Endometrial microvascular endothelial cells (primary cell): ENCODE measurements around the gene LILRB2. TPM values are rescaled to one million over a fixed set of nuclear protein-coding genes. Genes with fewer than 3 reads are reported as not detected.

ENCODE experiments used
- total RNA-seq: library from RNA; depleted of rRNA; stranded (reverse); fragments of >200 nt; gene quantifications from one replicate; pipeline ENCODE4 v1.2.3, GENCODE V29; 2015; ENCODE audit errors: inconsistent ontology term

The LILRB2 gene
- total RNA-seq, 1 donor from 2014 or later: not detected

Other genes starting within 250 kb of the LILRB2 start
- not detected for gene VSTM1, start 217.2 kb downstream of the LILRB2 start, total RNA-seq
- not detected for gene TARM1, start 199.7 kb downstream of the LILRB2 start, total RNA-seq
- not detected for gene OSCAR, start 180.3 kb downstream of the LILRB2 start, total RNA-seq
- 16.4 TPM for gene NDUFA3, start 178.3 kb downstream of the LILRB2 start, total RNA-seq
- 45.4 TPM for gene TFPT, start 165.5 kb downstream of the LILRB2 start, total RNA-seq
- 127 TPM for gene PRPF31, start 165.4 kb downstream of the LILRB2 start, total RNA-seq
- 20.3 TPM for gene CNOT3, start 143.3 kb downstream of the LILRB2 start, total RNA-seq
- gene LENG1, start 121.4 kb downstream of the LILRB2 start, total RNA-seq: 15.8 TPM
- not detected for gene TMC4, start 108.0 kb downstream of the LILRB2 start, total RNA-seq
- 303 TPM for gene MBOAT7, start 91.5 kb downstream of the LILRB2 start, total RNA-seq
- gene TSEN34, start 89.8 kb downstream of the LILRB2 start, total RNA-seq: 77.5 TPM
- gene RPS9, start 80.3 kb downstream of the LILRB2 start, total RNA-seq: 2,287 TPM
- not detected for gene LILRB3, start 58.1 kb downstream of the LILRB2 start, total RNA-seq
- not detected for gene LILRA6, start 38.3 kb downstream of the LILRB2 start, total RNA-seq
- not detected for gene LILRB5, start 23.8 kb downstream of the LILRB2 start, total RNA-seq
- not detected for gene LILRA5, start 32.1 kb upstream of the LILRB2 start, total RNA-seq
- gene LILRA4, start 58.1 kb upstream of the LILRB2 start, total RNA-seq: not detected
- gene LAIR1, start 83.8 kb upstream of the LILRB2 start, total RNA-seq: not detected
- gene TTYH1, start 134.4 kb upstream of the LILRB2 start, total RNA-seq: not detected
- 32.3 TPM for gene LENG8, start 168.1 kb upstream of the LILRB2 start, total RNA-seq
- 4.4 TPM for gene LENG9, start 182.7 kb upstream of the LILRB2 start, total RNA-seq
- 19.9 TPM for gene CDC42EP5, start 192.2 kb upstream of the LILRB2 start, total RNA-seq
- gene LAIR2, start 221.7 kb upstream of the LILRB2 start, total RNA-seq: not detected